Small intestine (tissue), 7 donors: ENCODE measurements around the gene TBX20. TPM values are rescaled to one million over a fixed set of nuclear protein-coding genes. Genes with fewer than 3 reads are reported as not detected.

Source experiments
- DNase-seq, 2 donors: peaks; one replicate each; pipeline versions ENCODE4 v3.0.0 to v3.0.0-alpha.2; 2013
- FAIRE-seq: peaks from 2 replicates; lab custom pipeline; 2012; peaks lifted over from hg19 to GRCh38; lab: Jason Lieb, UNC
- H3K27ac ChIP-seq, 3 donors: one replicate each; pipeline ENCODE4 v1.5.1; 2013; ENCODE audit warnings: low read length in 2 of 3, mild to moderate bottlenecking in 2 of 3, control low read depth in 1 of 3, inconsistent platforms in 1 of 3, low read depth in 1 of 3, moderate library complexity in 1 of 3
- H3K27me3 ChIP-seq, 3 donors: one replicate each; pipeline ENCODE4 v1.6.1; 2013; ENCODE audit warnings: low read length in 3 of 3, inconsistent platforms in 1 of 3; ENCODE audit not compliant: control insufficient read depth in 3 of 3, insufficient read depth in 3 of 3
- H3K36me3 ChIP-seq, 3 donors: one replicate each; pipeline ENCODE4 v1.6.1; 2013; ENCODE audit warnings: low read length in 3 of 3, inconsistent platforms in 1 of 3, low read depth in 1 of 3, mild to moderate bottlenecking in 1 of 3, moderate library complexity in 1 of 3; ENCODE audit not compliant: control insufficient read depth in 3 of 3, insufficient read depth in 2 of 3
- H3K4me1 ChIP-seq, 3 donors: one replicate each; pipeline ENCODE4 v1.6.1; 2013; ENCODE audit warnings: low read length in 2 of 3, inconsistent platforms in 1 of 3, low read depth in 1 of 3, mild to moderate bottlenecking in 1 of 3, moderate library complexity in 1 of 3; ENCODE audit not compliant: control insufficient read depth in 3 of 3, insufficient read depth in 2 of 3
- H3K4me3 ChIP-seq, 3 donors: one replicate each; pipeline ENCODE4 v1.5.1; 2013; ENCODE audit warnings: low read length in 3 of 3, control low read depth in 1 of 3, inconsistent platforms in 1 of 3, low read depth in 1 of 3, mild to moderate bottlenecking in 1 of 3, moderate library complexity in 1 of 3
- H3K9me3 ChIP-seq, 2 donors: one replicate each; pipeline ENCODE4 v1.6.1; 2013; ENCODE audit warnings: low read depth in 1 of 2, low read length in 1 of 2; ENCODE audit not compliant: control insufficient read depth in 2 of 2, insufficient read depth in 1 of 2
- WGBS, 3 donors: extraction: QIAGEN DNeasy Blood & Tissue Kit; methylation state at CpG; one replicate each; pipeline ENCODE4 v1.1.7; 2013; 5-methylcytosine and 5-hydroxymethylcytosine counted together
- polyA plus RNA-seq, 4 donors: library from polyadenylated mRNA; stranded (reverse) in 3 of 4; unstranded in 1 of 4; fragments of 200-250 nt in 3 of 4; fragments of 120-200 nt in 1 of 4; gene quantifications; one replicate each; pipeline versions ENCODE4 v1.2.1 to v1.2.3, GENCODE V29; 2013
- donor health status: healthy with polysubstance abuse.
- donor health status: control.
- donor health status: control.
- donor health status: Bipolar disorder and iron deficiency.
- donor health status: healthy.

Gene TBX20
- polyA plus RNA-seq, 4 donors = 0.03 TPM; not detected in 3

GRCh38 chr7:35252612-35253459 is 1.1 kb downstream of the TBX20 start:
- FAIRE-seq = no peak
- no peak overlapping the region for H3K4me3 ChIP-seq
- H3K36me3 ChIP-seq = no peaks in the 10 kb centered on the region
- H3K4me1 ChIP-seq = peaks cover 0 to 19% (median 0%) of the 10 kb centered on the region in 3 donors
- peaks cover 10 to 93% (median 70%) of the 10 kb centered on the region in 3 donors for H3K27me3 ChIP-seq
- peaks cover 0 to 4% of the 10 kb centered on the region in 2 donors for H3K9me3 ChIP-seq
- WGBS, 3 donors = 7 to 14% (median 13%) methylated on average over 16 of the region's 16 CpGs
- DNase-seq = no peak
- H3K27ac ChIP-seq = no peak overlapping the region

- DNase-seq (no peak), FAIRE-seq (no peak)
- 8 to 14% (median 11%) methylated on average over 5 of the region's 5 CpGs for WGBS, 3 donors
- Histone ChIP-seq H3K27me3 (peaks cover 3 to 84% (median 62%) of the 10 kb centered on the region in 3 donors), H3K27ac (no peak overlapping the region), H3K36me3 (no peaks in the 10 kb centered on the region), H3K9me3 (peaks cover 0 to 4% of the 10 kb centered on the region in 2 donors), H3K4me3 (no peak overlapping the region), H3K4me1 (peaks cover 0 to 15% (median 0%) of the 10 kb centered on the region in 3 donors)
These were observed 2.1 kb downstream of the TBX20 start for GRCh38 chr7:35251606-35252310.

GRCh38 chr7:35250941-35251340 is 3.0 kb downstream of the TBX20 start:
- Histone ChIP-seq H3K27me3 (peaks cover 3 to 77% (median 57%) of the 10 kb centered on the region in 3 donors), H3K36me3 (no peaks in the 10 kb centered on the region), H3K4me3 (no peak overlapping the region), H3K4me1 (peaks cover 0 to 15% (median 0%) of the 10 kb centered on the region in 3 donors), H3K9me3 (peaks cover 0 to 4% of the 10 kb centered on the region in 2 donors), H3K27ac (no peak overlapping the region)
- 8 to 44% (median 14%) methylated on average over 1 of the region's 1 CpG for WGBS, 3 donors
- FAIRE-seq = no peak
- no peak for DNase-seq

GRCh38 chr7:35250452-35250851 is 3.4 kb downstream of the TBX20 start:
- Histone ChIP-seq H3K27me3 (peaks cover 2 to 72% (median 54%) of the 10 kb centered on the region in 3 donors), H3K4me3 (no peak overlapping the region), H3K9me3 (peaks cover 0 to 4% of the 10 kb centered on the region in 2 donors), H3K36me3 (no peaks in the 10 kb centered on the region), H3K4me1 (peaks cover 0 to 15% (median 0%) of the 10 kb centered on the region in 3 donors), H3K27ac (no peak overlapping the region)
- WGBS, 3 donors = 9 to 12% (median 10%) methylated on average over 2 of the region's 2 CpGs
- FAIRE-seq (no peak), DNase-seq (no peak)

- Histone ChIP-seq H3K36me3 (no peaks in the 10 kb centered on the region), H3K9me3 (peaks cover 0 to 2% of the 10 kb centered on the region in 2 donors), H3K4me1 (peaks cover 0 to 11% (median 0%) of the 10 kb centered on the region in 3 donors), H3K4me3 (no peak overlapping the region), H3K27me3 (peaks cover 0 to 65% (median 48%) of the 10 kb centered on the region in 3 donors), H3K27ac (no peak overlapping the region)
- no peak for FAIRE-seq
- no peak for DNase-seq
- 10 to 19% (median 12%) methylated on average over 5 of the region's 5 CpGs for WGBS, 3 donors
These were observed 4.4 kb downstream of the TBX20 start for GRCh38 chr7:35249537-35249907.

- DNase-seq (no peak), FAIRE-seq (no peak)
- 9 to 12% (median 11%) methylated on average over 21 of the region's 21 CpGs for WGBS, 3 donors
- Histone ChIP-seq H3K27me3 (peaks cover 0 to 62% (median 43%) of the 10 kb centered on the region in 3 donors), H3K4me3 (no peak overlapping the region), H3K27ac (no peak overlapping the region), H3K4me1 (peaks cover 0 to 6% (median 0%) of the 10 kb centered on the region in 3 donors), H3K9me3 (no peaks in the 10 kb centered on the region), H3K36me3 (no peaks in the 10 kb centered on the region)
These were observed 5.0 kb downstream of the TBX20 start for GRCh38 chr7:35248576-35249536.

- no peak for FAIRE-seq
- Histone ChIP-seq H3K9me3 (no peaks in the 10 kb centered on the region), H3K27me3 (peaks cover 0 to 43% (median 39%) of the 10 kb centered on the region in 3 donors), H3K4me3 (no peak overlapping the region), H3K36me3 (no peaks in the 10 kb centered on the region), H3K4me1 (no peaks in the 10 kb centered on the region), H3K27ac (no peak overlapping the region)
- no peak for DNase-seq
These were observed 7.1 kb downstream of the TBX20 start for GRCh38 chr7:35246819-35247218.
